ENCODE results near the gene PLA2G3.
"Not testable (repeated sequence)": the region's sequence is repeated elsewhere in the genome, so short reads cannot be mapped to it uniquely, and the experiment has no call there.

- not testable (repeated sequence) for TF ChIP-seq CTCF (conservative IDR thresholded peaks at IDR 0.05; ENCODE audit: low read depth, low read length); EZH2 (IDR thresholded peaks at IDR 0.05; ENCODE audit: borderline replicate concordance, low read depth, low read length, poor library complexity, severe bottlenecking)
These were observed 42.8 kb downstream of the PLA2G3 start for GRCh38 chr22:31097539-31097938.
